Stimulated activated naive CD8-positive, alpha-beta T cell treated with anti-CD3 and anti-CD28 coated beads, Interleukin-15, Interleukin-2, amounts not matched to agents 100 U/mL and 50 U/mL, for 24 hours (primary cell): ENCODE measurements around the gene TMEM248.
"Not testable (repeated sequence)": the region's sequence is repeated elsewhere in the genome, so short reads cannot be mapped to it uniquely, and the experiment has no call there.

ENCODE experiments used
- ATAC-seq: fragments of 150-1000 bp; cut with Tn5 transposase; one replicate; pipeline ENCODE4 v1.10.0; 2021
- DNase-seq: peaks from one replicate; pipeline ENCODE4 v3.0.0; 2021

TMEM248 gene

DNA sequence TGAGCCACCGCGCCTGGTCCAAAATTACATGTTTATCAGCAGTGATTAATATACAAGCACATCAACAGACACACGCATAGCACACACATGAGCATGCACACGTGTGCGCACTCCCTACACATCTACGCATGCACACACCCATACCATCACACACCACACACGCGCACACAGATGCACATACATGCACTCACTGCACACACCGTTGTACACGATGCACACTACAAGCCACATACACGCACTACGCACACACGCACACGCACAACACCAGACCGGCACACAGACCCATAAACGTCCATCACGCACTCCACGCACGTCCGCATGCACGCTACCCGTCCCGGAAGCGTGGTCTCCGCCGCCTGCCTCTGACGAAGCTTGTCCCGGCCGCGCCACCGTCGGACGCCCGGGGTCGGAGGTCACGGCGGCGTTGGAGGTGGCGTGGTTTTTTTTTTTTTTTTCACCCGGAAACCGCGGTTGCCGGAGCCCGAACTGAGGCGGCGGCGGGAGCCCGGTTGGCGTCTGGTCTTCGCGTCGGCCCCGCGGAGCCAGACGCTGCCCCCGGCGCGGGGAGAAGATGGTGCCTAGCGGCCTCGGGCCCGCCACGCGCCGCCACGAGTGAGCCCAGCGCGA, at the start of gene TMEM248:
Gene TMEM248, plus strand, starts transcription at position 457 of the 627 bp plus-strand sequence. CDS start 20,641 bp downstream, outside the sequence.
- peak; percentile 94 for ATAC-seq
- peak; percentile 94 for DNase-seq

- ATAC-seq (no peak), DNase-seq (no peak)
Observed at GRCh38 chr7:66873476-66873875, 47.5 kb upstream of the TMEM248 start.

DNA sequence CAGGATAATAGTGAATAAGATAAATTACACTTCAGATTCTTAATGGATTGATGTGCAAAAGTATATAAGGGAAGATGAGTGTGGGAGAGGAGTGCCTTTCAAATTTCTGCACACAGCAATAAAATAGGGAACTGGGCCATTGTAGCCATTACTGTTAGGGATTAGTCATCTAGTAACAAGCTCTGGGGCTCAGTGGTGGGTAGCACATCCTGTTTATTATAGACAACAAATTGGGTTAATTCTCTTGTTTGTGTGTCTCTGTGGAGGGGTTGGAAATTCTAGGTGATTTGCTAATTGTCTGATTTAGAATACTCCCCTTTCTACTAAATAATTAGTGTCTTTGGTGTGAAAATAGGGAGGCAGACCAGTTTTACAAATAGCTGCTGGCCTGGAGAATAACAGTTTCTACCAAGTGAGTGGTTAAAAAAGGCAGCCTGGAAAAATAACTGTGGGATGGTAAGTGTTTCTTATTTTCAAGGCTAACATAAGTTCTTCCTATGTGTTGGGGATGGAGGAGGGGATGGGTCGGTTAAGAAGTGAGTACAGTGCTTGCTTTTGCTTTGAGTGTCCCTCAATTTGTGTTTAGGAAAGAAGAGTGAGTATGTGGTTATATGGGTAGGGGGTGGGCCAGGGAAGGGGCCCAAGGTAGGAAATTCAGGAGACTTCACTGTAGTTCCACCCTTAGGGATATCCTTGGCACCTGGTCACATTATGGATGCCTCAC, 43.3 kb upstream of the TMEM248 start:
- DNase-seq, result no peak
- no peak for ATAC-seq

DNA sequence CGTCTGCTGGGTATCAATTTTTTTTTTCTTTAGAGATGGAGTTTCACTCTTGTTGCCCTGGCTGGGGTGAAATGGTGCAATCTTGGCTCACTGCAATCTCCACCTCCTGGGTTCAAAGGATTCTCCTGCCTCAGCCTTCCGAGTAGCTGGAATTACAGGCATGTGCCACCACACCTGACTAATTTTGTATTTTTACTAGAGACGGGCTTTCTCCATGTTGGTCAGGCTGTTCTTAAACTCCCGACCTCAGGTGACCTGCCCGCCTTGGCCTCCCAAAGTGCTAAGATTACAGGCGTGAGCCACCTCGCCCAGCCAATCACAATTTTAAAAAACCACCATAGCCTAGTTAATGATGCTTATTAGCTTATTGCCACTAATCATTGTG, 42.7 kb upstream of the TMEM248 start:
- not testable (repeated sequence) for ATAC-seq, DNase-seq

DNA sequence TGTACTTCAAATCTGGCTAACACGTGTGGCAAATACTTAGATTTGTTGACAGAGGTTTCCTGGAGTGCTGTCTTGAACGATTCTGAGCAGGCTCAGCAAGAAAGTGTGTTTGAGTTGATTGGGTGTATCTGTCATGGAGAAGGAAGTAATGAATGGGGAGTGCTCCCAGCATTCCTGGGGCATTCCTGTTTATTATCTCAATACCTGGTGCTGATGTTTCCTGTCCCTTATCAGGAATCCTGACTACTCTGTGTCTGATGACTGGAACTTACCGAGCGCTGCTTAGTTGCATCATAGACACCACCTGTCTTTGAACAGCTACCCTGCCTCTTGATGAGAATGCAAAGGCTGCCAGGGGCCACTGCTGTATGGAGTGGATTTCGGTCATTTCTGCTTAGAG, 41.0 kb upstream of the TMEM248 start:
- no peak for DNase-seq
- no peak for ATAC-seq

GRCh38 chr7:66880577-66880976, 40.4 kb upstream of the TMEM248 start:
- DNase-seq, ATAC-seq: not testable (repeated sequence)

- ATAC-seq (peak; percentile 88), DNase-seq (no peak)
Observed at GRCh38 chr7:66883716-66884115, 37.3 kb upstream of the TMEM248 start.

- DNase-seq, ATAC-seq: not testable (repeated sequence)
Observed at GRCh38 chr7:66884556-66884955, 36.5 kb upstream of the TMEM248 start.

GRCh38 chr7:66886152-66886551, 34.9 kb upstream of the TMEM248 start:
- peak; percentile 42 for ATAC-seq
- no peak for DNase-seq

- not testable (repeated sequence) for DNase-seq, ATAC-seq
Observed at GRCh38 chr7:66888223-66888622, 32.8 kb upstream of the TMEM248 start.

DNA sequence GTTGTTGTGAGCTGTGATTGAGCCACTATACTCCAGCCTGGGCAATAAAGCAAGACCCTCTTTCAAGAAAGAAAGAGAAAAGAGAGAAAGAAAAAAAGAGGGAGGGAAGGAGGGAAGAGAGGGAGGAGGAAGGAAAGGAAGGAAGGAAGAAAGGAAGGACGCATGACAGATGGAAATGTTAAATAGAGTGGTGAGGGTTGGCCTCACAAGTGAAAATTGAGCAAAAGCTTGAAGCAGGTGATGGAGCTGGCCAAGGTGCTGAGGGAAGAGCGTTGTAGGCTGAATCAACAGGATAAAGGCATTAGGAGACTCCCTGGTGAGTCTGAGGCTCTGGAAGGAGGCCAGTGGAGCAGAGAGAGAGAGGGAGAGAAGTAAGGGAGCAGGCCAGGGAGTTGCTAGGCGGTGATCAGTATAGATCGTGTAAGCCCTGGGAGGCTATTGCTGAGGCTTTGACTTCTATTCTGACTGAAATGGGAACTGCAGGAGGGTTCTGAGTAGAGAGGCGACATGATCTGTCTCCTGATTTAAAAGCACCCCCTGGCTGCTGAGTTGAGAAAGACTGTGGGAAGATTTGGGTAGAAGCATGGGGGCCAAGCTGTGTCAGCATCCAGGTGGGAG, 26.5 kb upstream of the TMEM248 start:
- ATAC-seq (no peak), DNase-seq (no peak)

GRCh38 chr7:66896441-66896840, 24.6 kb upstream of the TMEM248 start:
- no peak for DNase-seq
- ATAC-seq, result no peak

GRCh38 chr7:66899552-66900280, 21.3 kb upstream of the TMEM248 start:
- no peak for DNase-seq
- ATAC-seq, result no peak

DNA sequence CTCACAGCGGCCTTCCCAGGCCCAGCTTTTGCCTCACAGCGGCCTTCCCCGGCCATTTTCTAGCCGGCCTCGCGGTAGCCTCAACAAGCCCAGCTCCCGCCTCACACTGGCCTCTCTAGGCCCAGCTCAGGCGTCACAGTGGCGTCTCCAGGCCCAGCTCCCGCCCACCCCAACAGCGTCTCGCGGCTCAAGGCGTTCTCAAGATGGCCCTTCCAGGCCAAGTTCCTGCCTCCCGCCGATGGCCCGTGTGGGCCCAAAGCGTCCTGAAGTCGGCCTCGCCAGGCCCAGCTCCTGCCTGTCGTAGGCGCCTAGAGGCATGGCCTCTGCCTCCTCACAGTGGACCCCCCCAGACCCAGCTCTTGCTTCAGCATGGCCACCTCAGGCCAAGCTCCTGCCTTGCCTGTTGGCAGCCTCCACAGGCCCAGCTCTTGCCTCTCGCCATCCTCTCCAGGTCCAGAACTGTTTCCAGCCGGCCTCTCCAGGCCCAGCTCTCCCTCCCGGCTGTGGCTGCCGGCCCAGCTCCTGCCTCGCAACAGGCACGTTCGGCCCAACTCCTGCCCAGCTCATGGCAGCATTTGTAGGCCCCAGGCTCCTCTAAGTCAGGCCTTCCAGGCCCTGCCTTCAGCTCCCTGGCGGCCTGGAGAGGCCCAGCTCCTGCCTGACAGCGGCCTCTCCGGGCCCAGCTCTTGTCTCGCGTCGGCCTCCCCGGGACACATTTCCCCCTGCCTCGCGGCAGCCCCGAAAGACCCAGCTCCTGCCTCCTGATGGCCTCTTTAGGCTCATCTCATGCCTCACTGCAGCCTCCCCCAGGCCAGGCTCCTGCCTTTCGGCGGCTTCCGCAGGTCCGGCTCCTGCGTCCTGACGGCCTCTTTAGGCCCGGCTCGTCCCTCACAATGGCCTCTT, 18.8 kb upstream of the TMEM248 start:
- DNase-seq (no peak), ATAC-seq (no peak)

DNA sequence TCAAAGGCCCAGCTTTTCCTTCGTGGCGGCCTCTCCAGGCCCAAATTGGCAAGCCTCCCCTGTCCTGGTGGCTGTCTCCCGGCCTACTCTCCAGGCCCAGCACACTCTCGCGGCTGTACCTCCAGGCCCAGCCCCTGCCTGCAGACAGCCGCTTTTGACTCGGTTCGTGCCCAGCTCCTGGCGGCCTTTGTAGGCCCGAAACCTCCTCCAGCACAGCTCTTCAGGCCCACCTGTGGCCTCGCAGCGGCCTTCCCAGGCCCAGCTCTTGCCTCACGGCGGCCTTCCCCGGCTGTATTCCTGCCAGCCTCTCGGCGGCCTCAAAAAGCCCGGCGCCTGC, 18.2 kb upstream of the TMEM248 start:
- DNase-seq, result no peak
- no peak for ATAC-seq

DNA sequence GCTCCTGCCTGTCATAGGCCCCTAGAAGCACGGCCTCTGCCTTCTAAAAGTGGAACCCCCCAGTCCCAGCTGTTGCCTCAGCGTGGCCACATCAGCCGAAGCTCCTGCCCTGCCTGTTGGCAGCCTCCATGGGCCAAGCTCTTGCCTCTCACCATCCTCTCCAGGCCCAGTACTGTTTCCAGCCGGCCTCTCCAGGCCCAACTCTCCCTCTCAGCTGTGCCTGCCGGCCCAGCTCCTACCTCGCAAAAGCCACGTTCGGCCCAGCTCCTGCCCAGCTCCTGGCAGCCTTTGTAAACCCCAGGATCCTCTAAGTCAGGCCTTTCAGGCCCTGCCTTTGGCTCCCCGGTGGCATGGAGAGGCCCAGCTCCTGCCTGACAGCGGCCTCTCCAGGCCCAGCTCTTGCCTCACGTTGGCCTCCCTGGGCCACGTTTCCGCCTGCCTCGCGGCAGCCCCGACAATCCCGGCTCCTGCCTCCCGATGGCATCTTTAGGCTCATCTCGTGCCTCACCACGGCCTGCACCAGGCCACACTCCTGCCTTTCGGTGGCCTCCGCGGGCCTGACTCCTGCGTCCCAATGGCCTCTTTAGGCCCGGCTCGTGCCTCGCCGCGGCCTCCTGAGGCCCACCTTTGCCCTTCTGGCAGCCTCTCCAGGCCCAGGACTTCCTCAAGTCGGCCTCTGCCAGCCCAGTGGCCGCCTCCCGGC, 17.5 kb upstream of the TMEM248 start:
- no peak for DNase-seq
- no peak for ATAC-seq

- DNase-seq, result no peak
- no peak for ATAC-seq
Observed at GRCh38 chr7:66904063-66904593, 16.9 kb upstream of the TMEM248 start.

DNA sequence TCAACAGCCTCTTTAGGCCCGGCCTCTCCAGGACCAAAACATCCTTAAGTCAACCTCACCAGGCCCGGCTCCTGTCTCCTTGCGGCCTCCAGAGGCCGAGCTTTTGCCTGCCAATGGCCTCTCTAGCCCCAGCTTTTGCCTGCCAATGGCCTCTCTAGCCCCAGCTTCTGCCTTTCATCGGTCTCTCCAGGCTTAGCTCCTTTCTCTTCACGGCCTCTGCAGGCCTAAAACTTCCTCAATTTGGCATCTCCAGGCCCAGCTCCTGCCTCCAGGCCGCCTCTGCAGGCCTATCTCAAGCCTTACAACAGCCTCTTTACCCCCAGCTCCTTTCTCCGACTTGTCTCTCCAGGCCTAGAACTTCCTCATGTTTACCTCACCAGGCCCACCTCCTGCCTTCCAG, 15.7 kb upstream of the TMEM248 start:
- ATAC-seq (no peak), DNase-seq (no peak)

- DNase-seq (no peak), ATAC-seq (no peak)
Observed at GRCh38 chr7:66905689-66906088, 15.3 kb upstream of the TMEM248 start.

DNA sequence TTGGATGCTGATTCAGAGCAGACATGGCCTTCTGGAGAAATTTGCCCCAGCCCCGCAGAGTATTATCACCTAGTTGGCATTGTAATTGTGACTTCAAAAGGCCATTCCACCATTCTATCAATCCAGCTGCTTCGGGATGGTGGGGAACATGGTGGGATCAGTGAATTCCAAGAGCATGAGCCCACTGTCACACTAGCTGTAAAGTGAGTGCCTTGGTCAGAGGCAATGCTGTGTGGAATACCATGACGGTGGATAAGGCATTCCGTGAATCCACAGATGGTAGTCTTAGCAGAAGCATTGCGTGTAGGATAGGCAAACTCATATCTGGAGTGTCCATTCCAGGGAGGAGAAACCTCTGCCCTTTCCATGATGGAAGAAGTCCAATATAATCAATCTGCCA, 13.3 kb upstream of the TMEM248 start:
- DNase-seq (no peak), ATAC-seq (no peak)

DNA sequence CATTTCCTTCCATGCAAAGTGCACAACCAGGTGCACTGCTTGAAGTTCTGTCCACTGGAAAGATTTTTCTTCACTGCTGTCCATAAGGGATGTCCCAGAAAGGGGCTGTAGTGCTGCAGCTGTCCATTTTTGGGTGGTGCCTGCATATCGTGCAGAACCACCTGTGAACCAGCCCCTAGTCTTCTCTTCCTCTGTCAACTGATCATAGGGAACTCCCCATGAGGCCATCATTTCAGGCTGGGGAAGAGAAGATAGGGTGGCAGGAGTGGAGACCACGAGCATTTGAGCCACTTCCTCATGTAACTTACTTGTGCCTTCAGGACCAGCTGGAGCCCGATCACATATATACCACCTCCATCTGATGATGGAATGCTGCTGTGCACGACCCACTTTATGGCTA, 12.4 kb upstream of the TMEM248 start:
- not testable (repeated sequence) for ATAC-seq, DNase-seq
